SK-N-SH (cell line): ENCODE data around the gene RAP1GAP.

Experiments used
- CHD2 ChIP-seq: fragments of 150-350 bp; IDR thresholded peaks from 2 replicates; pipeline ENCODE4 v1.6.1; 2018; ENCODE audit warnings: low read length; ENCODE audit not compliant: partially characterized antibody
- MXI1 ChIP-seq: IDR thresholded peaks from 2 replicates; pipeline ENCODE4 v1.6.1; 2012; ENCODE audit warnings: mild to moderate bottlenecking, low read depth, low read length, improper control_type of control experiment
- TF ChIP-seq, protein P1 (sequence below): fragments of 200-600 bp; sonication (generic); IDR thresholded peaks from 2 replicates; pipeline ENCODE4 v1.6.1; 2017; ENCODE audit warnings: antibody characterized with exemption, mild to moderate bottlenecking, moderate library complexity

GRCh38 chr1:21618561-21619374 is 50.4 kb downstream of the RAP1GAP start:
- TF ChIP-seq MXI1 (no peak), CHD2 (no peak)
- TF ChIP-seq, protein P1, sequence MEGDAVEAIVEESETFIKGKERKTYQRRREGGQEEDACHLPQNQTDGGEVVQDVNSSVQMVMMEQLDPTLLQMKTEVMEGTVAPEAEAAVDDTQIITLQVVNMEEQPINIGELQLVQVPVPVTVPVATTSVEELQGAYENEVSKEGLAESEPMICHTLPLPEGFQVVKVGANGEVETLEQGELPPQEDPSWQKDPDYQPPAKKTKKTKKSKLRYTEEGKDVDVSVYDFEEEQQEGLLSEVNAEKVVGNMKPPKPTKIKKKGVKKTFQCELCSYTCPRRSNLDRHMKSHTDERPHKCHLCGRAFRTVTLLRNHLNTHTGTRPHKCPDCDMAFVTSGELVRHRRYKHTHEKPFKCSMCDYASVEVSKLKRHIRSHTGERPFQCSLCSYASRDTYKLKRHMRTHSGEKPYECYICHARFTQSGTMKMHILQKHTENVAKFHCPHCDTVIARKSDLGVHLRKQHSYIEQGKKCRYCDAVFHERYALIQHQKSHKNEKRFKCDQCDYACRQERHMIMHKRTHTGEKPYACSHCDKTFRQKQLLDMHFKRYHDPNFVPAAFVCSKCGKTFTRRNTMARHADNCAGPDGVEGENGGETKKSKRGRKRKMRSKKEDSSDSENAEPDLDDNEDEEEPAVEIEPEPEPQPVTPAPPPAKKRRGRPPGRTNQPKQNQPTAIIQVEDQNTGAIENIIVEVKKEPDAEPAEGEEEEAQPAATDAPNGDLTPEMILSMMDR = no peak
